EL (cell line): ENCODE results near the gene FAM13A.
A peak's percentile ranks its signal among the peaks of the same experiment; 100 is the strongest.

Source experiments
- DNase-seq: peaks from one replicate; pipeline ENCODE4 v3.0.0-alpha.2; 2016

Gene FAM13A

GRCh38 chr4:88830598-88830997 lies 226.4 kb downstream of the FAM13A start:
- DNase-seq: no peak

- no peak for DNase-seq
These were observed 228.0 kb downstream of the FAM13A start for GRCh38 chr4:88828842-88829571.

GRCh38 chr4:88827442-88827841 lies 229.5 kb downstream of the FAM13A start:
- no peak for DNase-seq

GRCh38 chr4:88826771-88827170 lies 230.2 kb downstream of the FAM13A start:
- no peak for DNase-seq

GRCh38 chr4:88825931-88826330 lies 231.1 kb downstream of the FAM13A start:
- no peak for DNase-seq

GRCh38 chr4:88823058-88823919 lies 233.7 kb downstream of the FAM13A start:
- DNase-seq: peak; percentile 89

- no peak for DNase-seq
These were observed 234.8 kb downstream of the FAM13A start for GRCh38 chr4:88822034-88822789.

GRCh38 chr4:88821522-88821921 lies 235.5 kb downstream of the FAM13A start:
- DNase-seq: no peak

- DNase-seq: no peak
These were observed 236.1 kb downstream of the FAM13A start for GRCh38 chr4:88820698-88821415.

- no peak for DNase-seq
These were observed 236.9 kb downstream of the FAM13A start for GRCh38 chr4:88819818-88820697.

- peak; percentile 41 for DNase-seq
These were observed 238.1 kb downstream of the FAM13A start for GRCh38 chr4:88818631-88819470.

- no peak for DNase-seq
These were observed 239.2 kb downstream of the FAM13A start for GRCh38 chr4:88817740-88818139.

GRCh38 chr4:88816360-88816759 lies 240.6 kb downstream of the FAM13A start:
- DNase-seq: no peak

- no peak for DNase-seq
These were observed 242.9 kb downstream of the FAM13A start for GRCh38 chr4:88814043-88814617.

- DNase-seq: no peak
These were observed 244.0 kb downstream of the FAM13A start for GRCh38 chr4:88813013-88813412.

GRCh38 chr4:88812420-88812819 lies 244.6 kb downstream of the FAM13A start:
- no peak for DNase-seq

GRCh38 chr4:88811904-88812303 lies 245.1 kb downstream of the FAM13A start:
- no peak for DNase-seq

GRCh38 chr4:88810325-88810724 lies 246.7 kb downstream of the FAM13A start:
- no peak for DNase-seq

GRCh38 chr4:88809576-88810219 lies 247.3 kb downstream of the FAM13A start:
- no peak for DNase-seq

GRCh38 chr4:88809101-88809500 lies 247.9 kb downstream of the FAM13A start:
- no peak for DNase-seq
